ENCODE results near the gene GJC3. TPM values are rescaled to one million over a fixed set of nuclear protein-coding genes. Genes with fewer than 3 reads are reported as not detected.
"Not testable (repeated sequence)": the region's sequence is repeated elsewhere in the genome, so short reads cannot be mapped to it uniquely, and the experiment has no call there.

Gene GJC3
- total RNA-seq, 1 experiment from 2014 or later: not detected

DNA sequence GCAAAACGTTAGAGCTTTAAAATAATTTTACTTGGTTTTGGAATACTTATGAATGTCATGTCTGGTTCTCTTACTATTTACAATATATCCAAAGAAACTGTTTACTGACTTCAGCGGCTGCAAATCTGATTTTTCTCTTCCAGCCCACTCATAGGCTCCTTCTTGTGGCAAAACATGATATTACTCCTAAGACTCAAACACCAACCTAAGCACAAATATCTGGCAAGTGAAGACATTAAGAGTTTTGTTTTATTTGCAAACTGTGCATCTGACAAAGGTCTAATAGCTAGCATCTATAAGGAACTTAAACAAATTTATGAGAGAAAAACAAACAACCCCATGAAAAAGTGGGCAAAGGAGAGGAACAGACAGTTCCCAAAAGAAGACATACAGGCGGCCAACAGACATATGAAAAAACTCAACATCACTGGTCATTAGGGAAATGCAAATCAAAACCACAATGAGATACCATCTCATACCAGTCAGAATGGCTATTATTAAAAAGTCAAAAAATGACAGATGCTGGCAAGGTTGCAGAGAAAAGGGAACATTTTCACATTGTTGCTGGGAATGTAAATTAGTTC lies 20.3 kb upstream of the GJC3 start:
- no peak overlapping the region for H3K27ac ChIP-seq
- peak in 1 of 2 experiments; percentile 10 for DNase-seq

DNA sequence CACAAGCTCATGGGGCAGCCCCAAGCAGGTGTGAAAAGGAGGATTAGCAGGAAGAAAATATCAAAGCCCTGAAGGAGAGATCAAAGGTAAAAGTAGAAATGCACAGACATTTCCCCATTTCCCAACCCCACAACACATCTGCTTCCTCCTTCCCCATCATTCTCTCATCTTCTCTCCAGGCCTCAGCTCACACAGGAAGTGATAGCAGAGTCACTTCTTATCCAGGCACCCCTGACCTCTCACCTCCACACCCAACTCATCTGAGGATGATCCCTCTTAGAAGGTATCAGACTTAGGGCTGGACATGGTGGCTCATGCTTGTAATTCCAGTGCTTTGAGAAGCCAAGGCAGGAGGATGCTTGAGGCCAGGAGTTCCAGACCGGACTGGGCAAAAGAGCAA lies 18.2 kb upstream of the GJC3 start:
- H3K4me1 ChIP-seq: no peaks in the 10 kb centered on the region
- no peak overlapping the region for H3K27ac ChIP-seq

More for the DNA sequence above, 20.3 kb upstream of the GJC3 start:
- Histone ChIP-seq H3K4me3 (no peak overlapping the region), H3K4me1 (no peaks in the 10 kb centered on the region), H3K27me3 (no peaks in the 10 kb centered on the region), H3K9me3 (replicated peaks) (peaks cover 10% of the 10 kb centered on the region), H3K36me3 (no peaks in the 10 kb centered on the region)

GRCh38 chr7:99944497-99945070 lies 15.2 kb upstream of the GJC3 start:
- no peaks in the 10 kb centered on the region for H3K27me3 ChIP-seq
- H3K9me3 ChIP-seq (replicated peaks): no peaks in the 10 kb centered on the region
- no peaks in the 10 kb centered on the region for H3K4me1 ChIP-seq
- H3K36me3 ChIP-seq: no peaks in the 10 kb centered on the region
- H3K27ac ChIP-seq: no peak overlapping the region
- no peak for DNase-seq
- H3K4me3 ChIP-seq: no peak overlapping the region

More for the DNA sequence above, 18.2 kb upstream of the GJC3 start:
- Histone ChIP-seq H3K9me3 (replicated peaks) (peaks cover 10% of the 10 kb centered on the region), H3K27me3 (no peaks in the 10 kb centered on the region), H3K4me3 (no peak overlapping the region), H3K36me3 (no peaks in the 10 kb centered on the region)
- no peak for DNase-seq

DNA sequence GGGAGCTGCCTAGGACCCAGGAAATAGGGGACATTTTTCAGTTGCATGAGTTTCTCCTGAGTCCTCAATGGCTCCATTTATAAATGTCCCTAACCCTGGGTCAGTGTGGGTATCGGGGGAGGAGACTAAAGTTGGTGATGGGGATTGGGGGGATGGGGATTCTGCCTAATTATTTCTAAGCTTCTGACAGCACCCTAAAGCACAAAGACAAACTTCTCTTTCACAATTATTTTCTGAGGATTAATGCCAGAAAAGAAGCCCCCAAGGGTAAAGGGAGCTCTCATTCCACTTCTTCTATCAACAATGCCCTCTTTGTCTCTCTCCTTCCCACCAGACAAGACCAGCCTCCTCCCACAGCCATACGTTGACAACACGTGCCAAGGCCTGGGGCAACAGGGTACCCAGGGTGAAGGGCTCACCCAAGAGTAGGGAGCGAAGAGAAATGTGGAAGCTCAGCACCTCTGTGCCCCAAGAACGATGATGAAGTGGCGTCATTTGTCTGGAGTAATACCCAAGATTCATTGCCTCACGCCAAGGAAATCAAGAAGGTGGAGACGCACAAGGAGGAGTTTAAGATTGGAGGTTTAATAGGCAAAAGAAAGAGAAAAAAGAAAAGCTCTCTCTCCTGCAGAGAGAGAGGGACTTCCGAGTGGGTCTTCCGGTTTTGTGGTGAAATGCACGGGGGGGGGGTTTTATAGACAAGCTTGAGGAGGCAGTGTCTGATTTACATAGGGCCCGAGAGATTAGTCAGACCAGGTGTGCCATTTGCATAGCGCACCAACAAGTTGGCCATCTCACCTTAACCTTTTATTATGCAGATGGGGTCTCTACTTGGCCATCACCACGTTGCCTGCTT lies 14.4 kb upstream of the GJC3 start:
- no peaks in the 10 kb centered on the region for H3K36me3 ChIP-seq
- DNase-seq: peak; percentile 43 to 63

GRCh38 chr7:99938296-99938695 lies 8.9 kb upstream of the GJC3 start:
- Histone ChIP-seq H3K4me3 (no peak overlapping the region), H3K4me1 (no peaks in the 10 kb centered on the region), H3K27ac (no peak overlapping the region), H3K9me3 (replicated peaks) (no peaks in the 10 kb centered on the region; the same call in 1 of the 2 replicates), H3K27me3 (peaks cover 3% of the 10 kb centered on the region; the same call in 1 of the 2 replicates), H3K36me3 (no peaks in the 10 kb centered on the region)
- no peak for DNase-seq

More for the DNA sequence above, 14.4 kb upstream of the GJC3 start:
- Histone ChIP-seq H3K27ac (no peak overlapping the region), H3K4me3 (peak overlapping the region; percentile 16; the same call in 1 of the 2 replicates), H3K27me3 (no peaks in the 10 kb centered on the region), H3K9me3 (replicated peaks) (no peaks in the 10 kb centered on the region; the same call in 1 of the 2 replicates), H3K4me1 (no peaks in the 10 kb centered on the region)

DNA sequence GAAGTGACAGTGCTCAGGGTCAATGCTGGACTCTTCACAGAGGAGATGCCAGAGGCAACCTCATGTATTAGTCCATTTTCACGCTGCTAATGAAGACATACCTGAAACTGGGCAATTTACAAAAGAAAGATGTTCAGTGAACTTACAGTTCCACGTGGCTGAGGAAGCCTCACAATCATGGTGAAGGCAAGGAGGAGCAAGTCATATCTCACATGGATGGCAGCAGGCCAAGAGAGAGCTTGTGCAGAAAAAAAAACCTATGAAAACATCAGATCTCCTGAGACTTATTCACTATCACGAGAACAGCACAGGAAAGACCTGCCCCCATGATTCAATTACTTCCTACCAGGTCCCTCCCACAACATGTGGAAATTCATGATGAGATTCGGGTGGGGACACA lies 5.6 kb upstream of the GJC3 start:
- not testable (repeated sequence) for H3K9me3 ChIP-seq (replicated peaks); H3K27ac ChIP-seq; DNase-seq; H3K4me1 ChIP-seq; H3K36me3 ChIP-seq; H3K27me3 ChIP-seq; H3K4me3 ChIP-seq

- DNase-seq: no peak
Observed at GRCh38 chr7:99930376-99930775, 956 bp upstream of the GJC3 start.

GRCh38 chr7:99929730-99930053 lies 272 bp upstream of the GJC3 start:
- Histone ChIP-seq H3K36me3 (no peaks in the 10 kb centered on the region), H3K27ac (no peak overlapping the region), H3K4me1 (no peaks in the 10 kb centered on the region), H3K4me3 (peak overlapping the region; percentile 50), H3K27me3 (peaks cover 21% of the 10 kb centered on the region), H3K9me3 (replicated peaks) (no peaks in the 10 kb centered on the region)
- DNase-seq: no peak

More at GRCh38 chr7:99930376-99930775, 956 bp upstream of the GJC3 start:
- Histone ChIP-seq H3K36me3 (no peaks in the 10 kb centered on the region), H3K9me3 (replicated peaks) (no peaks in the 10 kb centered on the region), H3K4me3 (no peak overlapping the region), H3K4me1 (no peaks in the 10 kb centered on the region), H3K27ac (no peak overlapping the region), H3K27me3 (peaks cover 21% of the 10 kb centered on the region)

GRCh38 chr7:99928188-99928587 lies 1.2 kb downstream of the GJC3 start:
- H3K4me1 ChIP-seq: no peaks in the 10 kb centered on the region
- no peaks in the 10 kb centered on the region for H3K36me3 ChIP-seq
- no peak for DNase-seq
- H3K27me3 ChIP-seq: peaks cover 21% of the 10 kb centered on the region
- no peak overlapping the region for H3K27ac ChIP-seq
- no peak overlapping the region for H3K4me3 ChIP-seq
- H3K9me3 ChIP-seq (replicated peaks): no peaks in the 10 kb centered on the region

- Histone ChIP-seq H3K4me3 (no peak overlapping the region), H3K4me1 (no peaks in the 10 kb centered on the region), H3K9me3 (replicated peaks) (no peaks in the 10 kb centered on the region), H3K27me3 (peaks cover 20% of the 10 kb centered on the region), H3K27ac (no peak overlapping the region), H3K36me3 (no peaks in the 10 kb centered on the region)
- DNase-seq: no peak
Observed at GRCh38 chr7:99927536-99927935, 1.9 kb downstream of the GJC3 start.

- Histone ChIP-seq H3K27me3 (peaks cover 16% of the 10 kb centered on the region), H3K9me3 (replicated peaks) (no peaks in the 10 kb centered on the region), H3K36me3 (no peaks in the 10 kb centered on the region), H3K4me1 (no peaks in the 10 kb centered on the region), H3K4me3 (no peak overlapping the region), H3K27ac (no peak overlapping the region)
- DNase-seq: no peak
Observed at GRCh38 chr7:99926321-99926720, 3.1 kb downstream of the GJC3 start.

DNA sequence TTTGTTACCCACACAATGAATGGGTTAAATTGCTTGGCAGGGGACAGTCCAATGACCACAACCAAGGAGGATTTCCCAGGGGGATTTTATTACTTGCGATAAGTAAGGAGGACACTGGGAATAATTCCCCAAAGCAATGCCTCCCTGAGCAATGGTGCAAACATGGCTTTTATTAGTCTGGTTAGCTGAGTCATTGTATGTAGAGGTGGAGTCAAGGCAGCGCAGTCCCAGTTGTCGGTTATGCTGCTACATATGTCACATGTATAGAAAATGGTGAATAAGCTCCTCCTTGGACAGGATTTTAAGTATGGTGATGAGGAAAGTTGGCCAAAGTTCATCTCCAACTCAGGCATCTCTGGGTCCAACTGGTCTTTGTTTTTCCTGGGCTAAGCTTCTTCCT lies 6.2 kb downstream of the GJC3 start:
- Histone ChIP-seq H3K27ac (no peak overlapping the region), H3K4me3 (no peak overlapping the region), H3K27me3 (peaks cover 9% of the 10 kb centered on the region; the same call in 1 of the 2 replicates), H3K4me1 (peaks cover 2% of the 10 kb centered on the region; the same call in 1 of the 2 replicates), H3K36me3 (no peaks in the 10 kb centered on the region), H3K9me3 (replicated peaks) (0 out of 2 replicates have a peak, but pooled peaks cover 3% of the 10 kb centered on the region)
- DNase-seq: no peak

DNA sequence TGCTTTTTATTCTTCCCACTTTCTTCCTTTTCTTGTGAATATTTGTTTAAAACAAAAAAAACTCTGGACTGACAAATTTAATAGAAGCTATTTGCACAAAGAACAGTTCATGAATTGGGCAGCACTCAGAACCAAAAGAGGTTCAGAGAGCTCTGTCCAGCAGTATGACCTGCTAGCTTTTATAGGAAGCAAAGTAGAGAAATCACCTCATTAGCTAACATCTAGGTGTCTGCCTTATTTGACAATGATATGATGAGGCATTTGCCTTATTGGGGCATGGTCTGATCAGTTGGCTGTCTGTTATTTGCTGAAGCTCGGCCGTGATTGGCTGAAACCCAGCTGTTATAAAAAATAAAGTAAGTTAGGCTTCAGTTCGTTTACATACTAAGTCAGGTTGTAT lies 9.3 kb downstream of the GJC3 start:
- H3K9me3 ChIP-seq (replicated peaks): 0 out of 2 replicates have a peak, but pooled peaks cover 3% of the 10 kb centered on the region
- no peak overlapping the region; the same call in 1 of the 2 replicates for H3K27ac ChIP-seq
- peaks cover 7% of the 10 kb centered on the region; the same call in 1 of the 2 replicates for H3K4me1 ChIP-seq
- H3K4me3 ChIP-seq: peak overlapping the region; percentile 74
- no peaks in the 10 kb centered on the region for H3K27me3 ChIP-seq
- H3K36me3 ChIP-seq: peaks cover 8% of the 10 kb centered on the region
- DNase-seq: peak in 1 of 2 experiments; percentile 18

- Histone ChIP-seq H3K9me3 (replicated peaks) (0 out of 2 replicates have a peak, but pooled peaks cover 3% of the 10 kb centered on the region), H3K36me3 (peaks cover 8% of the 10 kb centered on the region), H3K4me1 (peaks cover 7% of the 10 kb centered on the region; the same call in 1 of the 2 replicates), H3K27me3 (no peaks in the 10 kb centered on the region), H3K27ac (peak overlapping the region; percentile 63), H3K4me3 (peak overlapping the region; percentile 74)
- DNase-seq: no peak
Observed at GRCh38 chr7:99919814-99920112, 9.7 kb downstream of the GJC3 start.

Measured in SJCRH30 (cell line).